NCI-H526 (cell line): ENCODE measurements around the gene ACOT2.
"Not testable (repeated sequence)": the region's sequence is repeated elsewhere in the genome, so short reads cannot be mapped to it uniquely, and the experiment has no call there.

Experiments
- DNase-seq, 2 experiments: peaks; one replicate each; lab custom pipeline; 2025; lab: John Stamatoyannopoulos, UW

The ACOT2 gene

GRCh38 chr14:73567951-73568885 lies 795 bp upstream of the ACOT2 start:
- DNase-seq: peak; percentile 18 to 33

GRCh38 chr14:73568886-73569184 lies 178 bp upstream of the ACOT2 start:
- peak in 1 of 2 experiments; percentile 73 for DNase-seq

DNA sequence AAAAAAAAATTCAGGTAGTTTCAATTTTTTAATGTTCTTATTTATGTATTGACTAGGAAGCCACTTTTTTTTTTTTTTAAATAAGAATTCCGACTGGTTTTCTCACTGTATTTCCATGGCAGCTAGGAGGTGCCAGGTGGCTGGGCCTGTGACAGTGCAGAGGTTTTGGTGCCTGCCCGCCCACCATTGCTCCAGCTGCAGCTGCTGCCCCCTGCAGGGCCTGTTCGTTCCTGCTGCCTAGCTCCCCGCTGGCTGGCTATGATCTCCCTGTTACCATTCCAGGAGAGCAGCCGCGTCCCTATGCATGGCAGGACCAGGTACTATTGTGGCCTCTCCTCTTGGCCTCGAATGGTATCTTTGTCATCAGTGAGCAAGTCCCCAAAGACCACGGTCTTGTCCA lies 1.9 kb downstream of the ACOT2 start:
- peak; percentile 14 to 75 for DNase-seq

DNA sequence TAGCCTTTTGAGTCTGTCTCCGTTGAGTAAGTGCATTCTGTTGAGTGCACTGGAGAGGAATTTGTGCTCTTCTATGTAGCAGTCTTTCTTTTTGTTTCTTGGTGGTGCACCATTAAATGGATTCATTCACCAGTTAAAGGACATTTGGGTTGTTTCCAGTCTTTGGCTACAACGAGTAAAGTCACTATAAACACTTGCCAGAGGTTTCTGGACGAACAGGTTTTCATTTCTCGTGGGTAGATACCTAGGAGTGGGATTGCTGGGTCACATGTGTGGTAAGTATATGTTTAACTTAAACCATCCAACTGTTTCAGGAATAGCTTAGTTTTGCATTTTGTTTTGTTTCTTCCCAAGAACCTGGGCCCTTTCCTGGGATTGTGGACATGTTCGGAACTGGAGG lies 4.0 kb downstream of the ACOT2 start:
- not testable (repeated sequence) for DNase-seq

GRCh38 chr14:73573740-73574139 lies 4.7 kb downstream of the ACOT2 start:
- DNase-seq: not testable (repeated sequence)

GRCh38 chr14:73574251-73574650 lies 5.2 kb downstream of the ACOT2 start:
- not testable (repeated sequence) for DNase-seq

- no peak for DNase-seq
These were observed 7.4 kb downstream of the ACOT2 start for GRCh38 chr14:73576391-73576790.

DNA sequence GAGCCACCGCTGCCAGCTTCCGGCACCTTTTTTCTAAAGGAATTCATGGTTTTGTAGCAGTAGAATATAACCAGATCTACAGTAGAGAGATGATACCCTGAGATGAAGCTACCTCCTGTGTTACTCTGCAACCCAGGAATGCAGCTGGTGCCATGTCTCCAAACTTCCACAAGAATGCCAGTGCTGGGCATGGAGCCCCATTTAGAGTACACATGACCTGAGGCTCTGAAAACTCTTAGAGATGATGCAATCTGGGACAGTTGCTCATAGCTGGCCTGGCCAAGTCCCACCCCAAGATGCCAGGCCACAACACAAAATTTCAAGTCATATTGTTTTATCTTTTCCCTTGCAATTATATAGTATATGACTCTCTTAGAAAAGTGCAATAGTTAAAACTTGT lies 8.2 kb downstream of the ACOT2 start:
- DNase-seq: not testable (repeated sequence)

GRCh38 chr14:73582102-73582979 lies 13.3 kb downstream of the ACOT2 start:
- not testable (repeated sequence) for DNase-seq

DNA sequence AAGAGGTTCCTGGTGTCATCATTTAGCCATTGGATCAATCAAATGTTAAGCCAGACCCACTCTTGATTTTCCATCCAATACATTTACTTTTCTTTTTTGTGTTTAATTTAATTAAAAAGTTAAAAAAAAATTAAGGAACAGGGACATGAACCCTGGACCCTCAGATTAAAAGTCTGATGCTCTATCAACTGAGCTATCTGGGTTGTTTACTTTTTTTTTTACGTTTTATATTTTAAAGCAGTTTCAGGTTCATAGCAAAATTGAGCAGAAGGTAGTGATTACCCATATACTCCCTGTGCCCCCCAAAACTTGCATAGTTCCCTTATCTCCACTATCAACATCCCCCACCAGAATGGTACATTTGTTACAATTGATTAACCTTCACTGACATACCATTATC lies 19.7 kb downstream of the ACOT2 start:
- DNase-seq: no peak

- no peak for DNase-seq
These were observed 20.1 kb downstream of the ACOT2 start for GRCh38 chr14:73589116-73589515.

DNA sequence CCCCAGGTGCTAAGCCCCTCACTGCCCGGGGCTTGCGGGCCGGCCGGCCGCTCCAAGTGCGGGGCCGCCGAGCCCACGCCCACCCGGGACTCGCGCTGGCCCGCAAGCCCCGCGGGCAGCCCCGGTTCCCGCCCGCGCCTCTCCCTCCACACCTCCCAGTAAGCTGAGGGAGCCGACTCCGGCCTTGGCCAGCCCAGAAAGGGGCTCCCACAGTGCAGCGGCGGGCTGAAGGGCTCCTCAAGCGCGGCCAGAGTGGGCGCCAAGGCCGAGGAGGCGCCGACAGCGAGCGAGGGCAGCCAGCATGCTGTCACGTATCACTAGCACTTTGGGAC lies 21.6 kb downstream of the ACOT2 start:
- not testable (repeated sequence) for DNase-seq

GRCh38 chr14:73591690-73592449 lies 22.9 kb downstream of the ACOT2 start, which contains the start of gene ACOT4:
Gene ACOT4, plus strand, starts transcription at chr14:73591873. Its CDS starts 87 bp downstream, at chr14:73591960.
- DNase-seq: peak in 1 of 2 experiments; percentile 75

DNA sequence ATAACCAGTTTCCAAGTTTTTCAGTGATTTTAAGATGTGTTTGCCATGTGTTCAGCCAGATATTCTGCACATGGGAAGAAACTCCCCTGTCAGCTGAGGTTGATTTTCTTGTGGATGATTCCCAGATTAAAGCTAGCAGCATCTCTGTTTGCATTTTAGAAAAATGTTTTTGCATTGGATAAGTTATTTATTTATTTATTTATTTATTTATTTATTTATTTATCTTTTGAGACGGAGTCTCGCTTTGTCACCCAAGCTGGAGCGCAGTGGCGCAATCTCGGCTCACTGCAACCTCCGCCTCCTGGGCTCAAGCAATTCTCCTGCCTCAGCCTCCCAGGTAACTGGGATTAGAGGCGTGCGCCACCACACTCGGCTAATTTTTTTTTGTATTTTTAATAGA lies 25.5 kb downstream of the ACOT2 start:
- no peak for DNase-seq

DNA sequence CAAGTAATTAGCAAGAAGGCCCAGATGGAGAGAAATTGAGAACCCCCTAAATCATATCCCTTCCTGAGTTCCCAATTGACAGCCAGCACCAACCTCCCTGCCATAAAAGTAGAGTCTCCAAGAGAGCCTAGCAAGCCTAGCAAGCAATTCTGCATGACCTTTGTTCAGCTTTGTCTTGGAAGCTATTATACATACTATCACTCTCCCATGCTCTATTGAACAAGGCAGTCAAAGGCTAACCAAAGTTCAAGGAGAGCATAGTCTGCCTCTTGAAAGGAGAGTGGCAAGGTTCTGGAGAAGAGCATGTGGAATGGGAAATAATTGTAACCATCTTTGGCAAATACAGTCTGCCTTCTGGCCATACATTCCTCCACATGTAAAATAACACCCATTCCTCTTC lies 30.5 kb downstream of the ACOT2 start:
- DNase-seq: no peak

DNA sequence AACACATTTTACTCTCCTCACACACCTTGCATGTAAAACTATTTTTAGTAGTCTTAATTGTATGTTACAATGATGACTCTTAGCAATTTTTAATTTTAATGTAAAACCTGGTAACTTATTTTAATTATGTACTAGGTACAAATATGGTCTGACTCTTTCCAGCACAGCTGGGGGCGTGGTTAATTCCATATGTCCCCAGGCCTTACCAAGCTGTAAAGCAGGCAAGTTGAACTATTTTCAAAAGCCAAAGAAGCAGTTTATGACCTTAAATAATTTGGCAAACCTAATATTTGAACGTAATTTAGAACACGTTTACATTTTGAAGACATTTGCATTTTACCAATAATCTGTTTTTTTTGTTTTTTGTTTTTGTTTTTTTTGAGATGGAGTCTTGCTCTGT lies 34.0 kb downstream of the ACOT2 start:
- DNase-seq: no peak

- DNase-seq: no peak
These were observed 37.3 kb downstream of the ACOT2 start for GRCh38 chr14:73606271-73606670.

DNA sequence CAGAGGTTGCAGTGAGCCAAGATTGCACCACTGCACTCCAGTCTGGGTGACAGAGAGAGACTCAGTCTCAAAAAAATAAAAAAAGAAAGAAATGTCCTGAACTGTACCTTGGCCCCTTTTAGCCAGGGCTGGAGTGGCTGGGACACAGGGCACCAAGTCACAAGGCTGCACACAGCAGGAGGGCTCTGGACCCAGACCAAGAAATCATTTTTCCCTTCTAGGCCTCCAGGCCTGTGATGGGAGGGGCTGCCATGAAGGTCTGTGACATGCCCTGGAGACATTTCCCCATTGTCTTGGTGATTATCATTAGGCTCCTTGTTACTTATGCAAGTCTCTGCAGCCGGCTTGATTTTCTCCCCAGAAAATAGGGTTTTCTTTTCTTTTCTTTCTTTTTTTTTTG lies 38.2 kb downstream of the ACOT2 start:
- no peak for DNase-seq

- DNase-seq: no peak
These were observed 41.7 kb downstream of the ACOT2 start for GRCh38 chr14:73610687-73611086.

- peak; percentile 47 to 87 for DNase-seq
These were observed 43.5 kb downstream of the ACOT2 start, which contains the start of gene ACOT6 for GRCh38 chr14:73612339-73613045. Gene ACOT6, plus strand, starts transcription at chr14:73612517. Its CDS starts 55 bp downstream, at chr14:73612572.

GRCh38 chr14:73613046-73613383 lies 44.0 kb downstream of the ACOT2 start:
- no peak for DNase-seq
